HepG2 (cell line): ENCODE measurements around the gene ZNF341. TPM values are rescaled to one million over a fixed set of nuclear protein-coding genes. Genes with fewer than 3 reads are reported as not detected.

ENCODE experiments used
- ATAC-seq: fragments of 200-7000 bp; cut with Tn5 transposase; 3 replicates; pipeline ENCODE4 v1.9.1; 2020; ENCODE audit warnings: mild to moderate bottlenecking, moderate library complexity
- BruUV-seq: library from RNA; stranded (reverse); fragments of 400-500 nt; replicated peaks from 2 replicates; lab custom pipeline; 2021; lab: Mats Ljungman, UMichigan
- CTCF ChIA-PET: fragments of 300-600 bp; formaldehyde crosslinking; extraction: SDS; loops from one replicate; lab custom pipeline; 2021; ENCODE audit warnings: low total read pairs, inconsistent platforms, low intra/inter-chr PET ratio; lab: Yijun Ruan, JAX
- POLR2A ChIA-PET: fragments of 350-600 bp; sonication (Branson Sonifier 250); formaldehyde crosslinking; loops from one replicate; lab custom pipeline; 2020; ENCODE audit warnings: antibody characterized with exemption, inconsistent platforms; lab: Yijun Ruan, JAX
- DNase-seq: peaks from one replicate; pipeline ENCODE4 v3.0.0-alpha.2; 2015; ENCODE audit warnings: low spot score
- FAIRE-seq: peaks from 3 replicates; lab custom pipeline; 2011; peaks lifted over from hg19 to GRCh38; lab: Jason Lieb, UNC
- H2AFZ ChIP-seq: one replicate; pipeline ENCODE4 v1.6.1; 2011; ENCODE audit warnings: low read length, inconsistent platforms
- H3K27ac ChIP-seq: fragments of 300-600 bp; 3 replicates; pipeline ENCODE4 v1.8.0; 2011; ENCODE audit warnings: mixed run types, mild to moderate bottlenecking, mixed read lengths, low read length, inconsistent platforms; ENCODE audit not compliant: insufficient read depth; ENCODE audit errors: extremely low read length
- H3K27me3 ChIP-seq, 2 experiments: fragments of 200-600 bp in 1 of 2; 2 replicates in 1 of 2; 3 replicates in 1 of 2; pipeline versions ENCODE4 v1.6.0 to v1.8.0; 2011; ENCODE audit warnings: low read length in 2 of 2, mild to moderate bottlenecking in 2 of 2, moderate library complexity in 2 of 2, inconsistent platforms in 1 of 2; ENCODE audit not compliant: insufficient read depth in 2 of 2, control insufficient read depth in 1 of 2
- H3K36me3 ChIP-seq, 2 experiments: fragments of 200-600 bp in 1 of 2; replicated peaks in 1 of 2; 2 replicates in 1 of 2; 3 replicates in 1 of 2; pipeline versions ENCODE4 v1.5.1 to v1.8.0; 2011; ENCODE audit warnings: low read length in 2 of 2, inconsistent platforms in 1 of 2; ENCODE audit not compliant: insufficient read depth in 2 of 2, control insufficient read depth in 1 of 2
- H3K4me1 ChIP-seq: 2 replicates; pipeline ENCODE4 v1.5.1; 2012; ENCODE audit warnings: low read length, inconsistent platforms; ENCODE audit not compliant: insufficient read depth
- H3K4me2 ChIP-seq: 2 replicates; pipeline ENCODE4 v1.6.0; 2011; ENCODE audit warnings: low read depth, low read length, inconsistent platforms
- H3K4me3 ChIP-seq, 3 experiments: fragments of 200-600 bp in 1 of 3; sonication (generic), shearing (Covaris generic) in 1 of 3; replicated peaks in 1 of 3; 2 replicates each; pipeline ENCODE4 v1.5.1; 2011 to 2016; ENCODE audit warnings: low read length in 3 of 3, inconsistent platforms in 2 of 3, low read depth in 2 of 3, mild to moderate bottlenecking in 2 of 3, control low read depth in 1 of 3, mixed read lengths in 1 of 3; ENCODE audit not compliant: insufficient read depth in 1 of 3
- H3K79me2 ChIP-seq: one replicate; pipeline ENCODE4 v1.6.1; 2011; ENCODE audit warnings: low read length, inconsistent platforms; ENCODE audit not compliant: insufficient read depth
- H3K9ac ChIP-seq: 2 replicates; pipeline ENCODE4 v1.6.0; 2011; ENCODE audit warnings: mild to moderate bottlenecking, low read depth, low read length, inconsistent platforms; ENCODE audit not compliant: insufficient read depth
- H3K9me3 ChIP-seq: 2 replicates; pipeline ENCODE4 v1.5.1; 2012; ENCODE audit warnings: mild to moderate bottlenecking, low read length
- H4K20me1 ChIP-seq: 2 replicates; pipeline ENCODE4 v1.6.0; 2011; ENCODE audit warnings: inconsistent platforms, mild to moderate bottlenecking, low read length, moderate library complexity; ENCODE audit not compliant: insufficient read depth
- GABPB1 ChIP-seq: IDR thresholded peaks from 2 replicates; pipeline ENCODE4 v1.6.1; 2016; ENCODE audit warnings: mild to moderate bottlenecking, missing genetic modification reagents, moderate library complexity, missing compliant biosample characterization
- HIVEP1 ChIP-seq: sonication (generic); formaldehyde crosslinking; IDR thresholded peaks from 2 replicates; pipeline ENCODE4 v1.4.0; 2020; ENCODE audit warnings: mild to moderate bottlenecking, missing genetic modification reagents
- NRL ChIP-seq: sonication (generic); formaldehyde crosslinking; IDR thresholded peaks from 2 replicates; pipeline ENCODE4 v1.5.0; 2020; ENCODE audit warnings: missing genetic modification reagents, mild to moderate bottlenecking, moderate library complexity, borderline replicate concordance
- PITX1 ChIP-seq: sonication (generic); formaldehyde crosslinking; IDR thresholded peaks from 2 replicates; pipeline ENCODE4 v1.5.1; 2020; ENCODE audit warnings: mild to moderate bottlenecking, missing genetic modification reagents
- ZNF776 ChIP-seq: sonication (generic); formaldehyde crosslinking; IDR thresholded peaks from 2 replicates; pipeline ENCODE4 v1.4.0; 2020; ENCODE audit warnings: mild to moderate bottlenecking, missing genetic modification reagents
- ZNF879 ChIP-seq: sonication (generic); formaldehyde crosslinking; IDR thresholded peaks from 2 replicates; pipeline ENCODE4 v1.8.1; 2023; ENCODE audit warnings: missing genetic modification reagents
- WGBS: methylation state at CpG from one replicate; pipeline ENCODE4 v1.1.6; 2017; ENCODE audit warnings: low lambda C conversion rate; 5-methylcytosine and 5-hydroxymethylcytosine counted together
- in situ Hi-C: cut with HindIII; loops from 2 replicates; pipeline ENCODE4 v1.10.0; 2017; ENCODE audit warnings: low pct_unique_long_range_greater_than_20kb; ENCODE audit not compliant: extremely low pct_ligation_motif_present
- intact Hi-C: fragments of 100-400 bp; cut with micrococcal nuclease; formaldehyde crosslinking; loops from one replicate; pipeline ENCODE4 v1.10.0; 2022; ENCODE audit not compliant: unreplicated experiment
- polyA plus RNA-seq, 8 experiments: library from polyadenylated mRNA; depleted of rRNA in 3 of 8; stranded (reverse) in 7 of 8; unstranded in 1 of 8; fragments of >200 nt; fragmentation: Illumina TruSeq in 4 of 8; extraction: Trizol in 4 of 8; gene quantifications; 2 replicates each; pipeline versions ENCODE4 v1.2.1 to v1.2.3, GENCODE V29; 2011 to 2016; ENCODE audit warnings: low read depth in 4 of 8, missing spikeins in 1 of 8, mixed read lengths in 1 of 8; ENCODE audit not compliant: insufficient read depth in 1 of 8
- total RNA-seq, 5 experiments: library from RNA; depleted of rRNA; stranded (reverse); fragments of >200 nt; fragmentation: Illumina TruSeq; extraction: Trizol; gene quantifications; 2 replicates each; pipeline ENCODE4 v1.2.3, GENCODE V29; 2016; ENCODE audit warnings: low read depth in 1 of 5
- TF ChIP-seq, protein P1 (sequence below): sonication (generic); formaldehyde crosslinking; IDR thresholded peaks from 2 replicates; pipeline ENCODE4 v1.4.0; 2020; ENCODE audit warnings: missing genetic modification reagents, mild to moderate bottlenecking, borderline replicate concordance

ZNF341 gene
- total and polyA plus RNA-seq, 2 of the 13 experiments (the other 11 are each of a cell fraction or from before 2014, with no cell fraction given) = 1.1 to 2.2 TPM

DNA sequence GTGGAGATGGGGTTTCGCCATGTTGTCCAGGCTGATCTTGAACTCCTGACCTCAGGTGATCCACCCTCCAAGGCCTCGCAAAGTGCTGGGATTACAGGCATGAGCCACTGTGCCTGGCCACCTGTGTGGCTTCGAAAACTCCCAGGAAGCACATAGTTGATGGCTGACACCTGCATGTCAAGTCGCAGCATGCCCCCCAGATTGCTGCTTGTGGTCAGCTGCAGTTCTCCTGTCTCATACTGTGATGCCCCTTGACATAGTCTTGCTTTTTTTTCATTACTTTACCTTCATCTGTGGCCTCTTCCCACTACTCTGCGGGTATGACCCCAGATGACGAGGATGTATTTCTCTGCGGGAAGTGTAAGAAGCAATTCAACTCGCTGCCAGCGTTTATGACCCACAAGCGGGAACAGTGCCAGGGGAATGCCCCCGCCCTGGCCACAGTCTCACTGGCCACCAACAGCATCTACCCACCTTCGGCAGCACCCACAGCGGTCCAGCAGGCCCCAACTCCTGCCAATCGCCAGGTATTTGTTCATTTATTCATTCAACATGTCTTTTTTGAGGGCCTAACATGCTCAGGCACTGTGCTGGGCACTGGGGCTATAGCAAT is 13.1 kb downstream of the ZNF341 start:
- DNase-seq (no peak), FAIRE-seq (no peak), ATAC-seq (no peak)
- no peak overlapping the region for H3K4me2 ChIP-seq
- H3K9ac ChIP-seq = no peak overlapping the region
- intact Hi-C loops = no loop called here
- H2AFZ ChIP-seq = no peak overlapping the region
- WGBS = 95% methylated on average over 14 of the region's 14 CpGs
- CTCF ChIA-PET = no interaction called here
- no TSS peak for BruUV-seq
- no peaks in the 10 kb centered on the region; a peak in 1 of 5 replicates for H3K36me3 ChIP-seq
- H3K79me2 ChIP-seq = no peaks in the 10 kb centered on the region
- H3K4me3 ChIP-seq = no peak overlapping the region
- H3K27ac ChIP-seq = no peak overlapping the region
- no peaks in the 10 kb centered on the region for H3K27me3 ChIP-seq
- no peaks in the 10 kb centered on the region for H3K4me1 ChIP-seq
- no peaks in the 10 kb centered on the region for H3K9me3 ChIP-seq
- TF ChIP-seq HIVEP1 (0 out of 2 replicates have a peak, but pooled peaks have one; percentile 29), ZNF776 (peak; percentile 56; the same call in 1 of the 2 replicates), GABPB1 (CRISPR knock-in tag) (no peak)
- TF ChIP-seq, all 625 proteins: peak for 2
- POLR2A ChIA-PET = no interaction called here
- in situ Hi-C loops = no loop called here
- no peaks in the 10 kb centered on the region for H4K20me1 ChIP-seq

DNA sequence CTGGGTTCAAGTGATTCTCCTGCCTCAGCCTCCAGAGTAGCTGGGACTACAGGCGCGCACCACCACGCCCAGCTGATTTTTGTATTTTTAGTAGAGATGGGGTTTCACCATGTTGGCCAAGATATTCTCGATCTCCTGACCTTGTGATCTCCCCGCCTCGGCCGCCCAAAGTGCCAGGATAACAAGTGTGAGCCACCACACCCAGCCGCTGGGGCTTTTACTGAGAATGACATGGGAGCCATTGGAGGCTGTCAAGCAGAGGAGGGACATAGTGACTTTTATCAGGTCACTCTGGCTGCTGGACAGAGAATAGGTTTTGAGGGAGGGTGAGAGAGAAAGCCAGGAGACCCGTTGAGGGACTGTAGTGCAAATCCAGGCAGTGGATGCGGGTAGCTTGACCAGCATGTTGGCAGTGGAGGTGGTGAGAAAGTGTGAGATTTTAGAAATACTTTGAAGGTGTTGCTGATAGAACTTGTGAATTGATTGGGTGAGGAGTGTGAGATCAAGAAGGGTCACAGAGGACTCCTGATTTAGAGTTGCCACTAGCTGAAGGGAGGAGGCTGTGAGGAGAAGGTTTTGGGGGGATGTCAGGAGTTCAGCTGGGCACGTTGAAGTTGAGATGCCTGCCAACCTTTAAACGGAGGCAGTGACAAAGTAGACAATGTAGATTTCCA is 14.7 kb downstream of the ZNF341 start:
- ChIA-PET POLR2A (no interaction called here), CTCF (no interaction called here)
- WGBS = 88% methylated on average over 12 of the region's 12 CpGs
- no peak for ATAC-seq
- no peaks in the 10 kb centered on the region for H3K9me3 ChIP-seq
- no peaks in the 10 kb centered on the region for H3K4me1 ChIP-seq
- no peak overlapping the region for H3K4me2 ChIP-seq
- no peaks in the 10 kb centered on the region for H3K27me3 ChIP-seq
- no peaks in the 10 kb centered on the region for H3K79me2 ChIP-seq
- no peak overlapping the region for H3K27ac ChIP-seq
- TF ChIP-seq, protein P1, sequence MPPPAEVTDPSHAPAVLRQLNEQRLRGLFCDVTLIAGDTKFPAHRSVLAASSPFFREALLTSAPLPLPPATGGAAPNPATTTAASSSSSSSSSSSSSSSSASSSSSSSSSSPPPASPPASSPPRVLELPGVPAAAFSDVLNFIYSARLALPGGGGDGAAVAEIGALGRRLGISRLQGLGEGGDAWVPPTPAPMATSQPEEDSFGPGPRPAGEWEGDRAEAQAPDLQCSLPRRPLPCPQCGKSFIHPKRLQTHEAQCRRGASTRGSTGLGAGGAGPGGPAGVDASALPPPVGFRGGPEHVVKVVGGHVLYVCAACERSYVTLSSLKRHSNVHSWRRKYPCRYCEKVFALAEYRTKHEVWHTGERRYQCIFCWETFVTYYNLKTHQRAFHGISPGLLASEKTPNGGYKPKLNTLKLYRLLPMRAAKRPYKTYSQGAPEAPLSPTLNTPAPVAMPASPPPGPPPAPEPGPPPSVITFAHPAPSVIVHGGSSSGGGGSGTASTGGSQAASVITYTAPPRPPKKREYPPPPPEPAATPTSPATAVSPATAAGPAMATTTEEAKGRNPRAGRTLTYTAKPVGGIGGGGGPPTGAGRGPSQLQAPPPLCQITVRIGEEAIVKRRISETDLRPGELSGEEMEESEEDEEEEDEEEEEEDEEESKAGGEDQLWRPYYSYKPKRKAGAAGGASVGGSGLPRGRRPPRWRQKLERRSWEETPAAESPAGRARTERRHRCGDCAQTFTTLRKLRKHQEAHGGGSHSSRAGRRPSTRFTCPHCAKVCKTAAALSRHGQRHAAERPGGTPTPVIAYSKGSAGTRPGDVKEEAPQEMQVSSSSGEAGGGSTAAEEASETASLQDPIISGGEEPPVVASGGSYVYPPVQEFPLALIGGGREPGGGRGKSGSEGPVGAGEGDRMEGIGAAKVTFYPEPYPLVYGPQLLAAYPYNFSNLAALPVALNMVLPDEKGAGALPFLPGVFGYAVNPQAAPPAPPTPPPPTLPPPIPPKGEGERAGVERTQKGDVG = no peak
- TF ChIP-seq ZNF879 (CRISPR knock-in tag) (no peak), NRL (CRISPR knock-in tag) (no peak), PITX1 (CRISPR knock-in tag) (no peak)
- no peak overlapping the region for H2AFZ ChIP-seq
- in situ Hi-C loops = no loop called here
- intact Hi-C loops = no loop called here
- no peaks in the 10 kb centered on the region; a peak in 1 of 5 replicates for H3K36me3 ChIP-seq
- BruUV-seq = no TSS peak
- no peak overlapping the region; the same call in 1 of the 2 replicates for H3K9ac ChIP-seq
- H3K4me3 ChIP-seq = no peak overlapping the region
- H4K20me1 ChIP-seq = no peaks in the 10 kb centered on the region
- no peak for DNase-seq
- no peak for FAIRE-seq
